ENCODE measurements around the gene DDX24. TPM values are rescaled to one million over a fixed set of nuclear protein-coding genes. Genes with fewer than 3 reads are reported as not detected.

DDX24 gene
- polyA plus RNA-seq, 2 donors, result 45.6 to 58.3 TPM

GRCh38 chr14:94000267-94000666 lies 80.7 kb downstream of the DDX24 start:
- H3K27me3 ChIP-seq (ENCODE audit: control insufficient read depth in 1 of 2, insufficient read depth in 2 of 2, low read length in 2 of 2), result no peaks in the 10 kb centered on the region
- WGBS, 2 donors, result 85 to 86% methylated on average over 6 of the region's 6 CpGs
- no peak overlapping the region for H3K4me3 ChIP-seq (ENCODE audit: low read depth in 1 of 2, low read length in 2 of 2)
- H3K36me3 ChIP-seq (ENCODE audit: control insufficient read depth in 2 of 2, insufficient read depth in 2 of 2, low read length in 1 of 2), result no peaks in the 10 kb centered on the region
- peaks cover 5 to 6% of the 10 kb centered on the region in 2 donors for H3K4me1 ChIP-seq (ENCODE audit: control insufficient read depth in 2 of 2, insufficient read depth in 2 of 2, low read length in 1 of 2)
- H3K27ac ChIP-seq (ENCODE audit: low read depth in 2 of 2, low read length in 1 of 2), result no peak overlapping the region
- no peaks in the 10 kb centered on the region for H3K9me3 ChIP-seq (ENCODE audit: control insufficient read depth in 2 of 2, insufficient read depth in 1 of 2, low read depth in 1 of 2, low read length in 1 of 2)

- Histone ChIP-seq H3K27me3 (ENCODE audit: control insufficient read depth in 1 of 2, insufficient read depth in 2 of 2, low read length in 2 of 2) (no peaks in the 10 kb centered on the region), H3K27ac (ENCODE audit: low read depth in 2 of 2, low read length in 1 of 2) (no peak overlapping the region), H3K9me3 (ENCODE audit: control insufficient read depth in 2 of 2, insufficient read depth in 1 of 2, low read depth in 1 of 2, low read length in 1 of 2) (no peaks in the 10 kb centered on the region), H3K4me1 (ENCODE audit: control insufficient read depth in 2 of 2, insufficient read depth in 2 of 2, low read length in 1 of 2) (peaks cover 5 to 6% of the 10 kb centered on the region in 2 donors), H3K36me3 (ENCODE audit: control insufficient read depth in 2 of 2, insufficient read depth in 2 of 2, low read length in 1 of 2) (no peaks in the 10 kb centered on the region), H3K4me3 (ENCODE audit: low read depth in 1 of 2, low read length in 2 of 2) (no peak overlapping the region)
- 63 to 75% methylated on average over 8 of the region's 8 CpGs for WGBS, 2 donors
These were observed 81.4 kb downstream of the DDX24 start for GRCh38 chr14:93999573-93999972.

GRCh38 chr14:93998871-93999403 lies 82.1 kb downstream of the DDX24 start:
- Histone ChIP-seq H3K4me3 (ENCODE audit: low read depth in 1 of 2, low read length in 2 of 2) (no peak overlapping the region), H3K27me3 (ENCODE audit: control insufficient read depth in 1 of 2, insufficient read depth in 2 of 2, low read length in 2 of 2) (no peaks in the 10 kb centered on the region), H3K9me3 (ENCODE audit: control insufficient read depth in 2 of 2, insufficient read depth in 1 of 2, low read depth in 1 of 2, low read length in 1 of 2) (no peaks in the 10 kb centered on the region), H3K4me1 (ENCODE audit: control insufficient read depth in 2 of 2, insufficient read depth in 2 of 2, low read length in 1 of 2) (peaks cover 5 to 6% of the 10 kb centered on the region in 2 donors), H3K36me3 (ENCODE audit: control insufficient read depth in 2 of 2, insufficient read depth in 2 of 2, low read length in 1 of 2) (no peaks in the 10 kb centered on the region), H3K27ac (ENCODE audit: low read depth in 2 of 2, low read length in 1 of 2) (no peak overlapping the region)
- 84 to 89% methylated on average over 7 of the region's 7 CpGs for WGBS, 2 donors

Other genes with a start within 250 kb of the DDX24 start
- not detected for gene FAM181A, start 153.9 kb downstream of the DDX24 start, polyA plus RNA-seq
- gene ASB2, start 104.6 kb downstream of the DDX24 start, polyA plus RNA-seq, result 1 to 10 TPM; 4.5 to 4.7 TPM
- gene CCDC197, start 83.9 kb downstream of the DDX24 start, polyA plus RNA-seq, result not detected
- 1 to 10 TPM; 2.3 to 3.9 TPM for gene OTUB2, start 54.9 kb downstream of the DDX24 start, polyA plus RNA-seq
- gene IFI27L1, start 108 bp upstream of the DDX24 start, polyA plus RNA-seq, result 10 to 100 TPM; 11.2 to 29.8 TPM
- 100 to 1,000 TPM; 155 to 478 TPM for gene IFI27, start 29.5 kb upstream of the DDX24 start, polyA plus RNA-seq
- 100 to 1,000 TPM in 1 of 2 donors, 10 to 100 TPM in 1; 51.4 to 112 TPM for gene IFI27L2, start 48.4 kb upstream of the DDX24 start, polyA plus RNA-seq
- under 1 TPM; 0.08 to 0.09 TPM for gene PPP4R4, start 93.1 kb upstream of the DDX24 start, polyA plus RNA-seq
- gene SERPINA10, start 212.1 kb upstream of the DDX24 start, polyA plus RNA-seq, result not detected
- gene SERPINA6, start 242.1 kb upstream of the DDX24 start, polyA plus RNA-seq, result under 1 TPM in 1 of 2 donors, not detected in 1; 0.04 TPM

All from esophagus (tissue), 2 donors.